GM19238 (cell line): ENCODE results near the gene DPF3.

Experiments used
- DNase-seq: peaks from one replicate; pipeline ENCODE4 v3.0.0; 2011; ENCODE audit warnings: low spot score; ENCODE audit not compliant: insufficient read length

The DPF3 gene

GRCh38 chr14:72893636-72894322, at the start of gene DPF3:
Gene DPF3, minus strand, starts transcription at chr14:72894101. Its CDS starts 13 bp downstream, at chr14:72894088.
- peak; percentile 93 for DNase-seq

GRCh38 chr14:72942934-72943333, 49.0 kb upstream of the DPF3 start:
- no peak for DNase-seq

GRCh38 chr14:72941286-72941985, 47.5 kb upstream of the DPF3 start:
- DNase-seq = no peak

- no peak for DNase-seq
Observed at GRCh38 chr14:72939630-72940029, 45.7 kb upstream of the DPF3 start.

- no peak for DNase-seq
Observed at GRCh38 chr14:72932893-72933292, 39.0 kb upstream of the DPF3 start.

- DNase-seq = no peak
Observed at GRCh38 chr14:72929316-72930080, 35.6 kb upstream of the DPF3 start.

GRCh38 chr14:72928872-72929271, 35.0 kb upstream of the DPF3 start:
- no peak for DNase-seq

GRCh38 chr14:72926292-72927028, 32.6 kb upstream of the DPF3 start, which contains the start of gene DCAF4:
Gene DCAF4, plus strand, starts transcription at chr14:72926464. Its CDS starts 11,515 bp downstream, at chr14:72937979.
- peak; percentile 95 for DNase-seq

GRCh38 chr14:72925815-72926291, 32.0 kb upstream of the DPF3 start:
- no peak for DNase-seq

GRCh38 chr14:72925171-72925759, 31.4 kb upstream of the DPF3 start:
- no peak for DNase-seq

GRCh38 chr14:72924337-72924736, 30.4 kb upstream of the DPF3 start:
- no peak for DNase-seq

GRCh38 chr14:72921396-72921795, 27.5 kb upstream of the DPF3 start:
- DNase-seq = no peak

GRCh38 chr14:72920008-72920407, 26.1 kb upstream of the DPF3 start:
- no peak for DNase-seq

- DNase-seq = no peak
Observed at GRCh38 chr14:72917094-72917802, 23.3 kb upstream of the DPF3 start.

GRCh38 chr14:72916174-72916573, 22.3 kb upstream of the DPF3 start:
- no peak for DNase-seq

- DNase-seq = no peak
Observed at GRCh38 chr14:72913809-72914208, 19.9 kb upstream of the DPF3 start.

GRCh38 chr14:72909163-72909562, 15.3 kb upstream of the DPF3 start:
- DNase-seq = no peak

- no peak for DNase-seq
Observed at GRCh38 chr14:72907886-72908285, 14.0 kb upstream of the DPF3 start.

- no peak for DNase-seq
Observed at GRCh38 chr14:72906879-72907278, 13.0 kb upstream of the DPF3 start.

GRCh38 chr14:72906316-72906715, 12.4 kb upstream of the DPF3 start:
- no peak for DNase-seq
